Measurements from ENCODE around the gene ZKSCAN7.
"Not testable (repeated sequence)": the region's sequence is repeated elsewhere in the genome, so short reads cannot be mapped to it uniquely, and the experiment has no call there.

ZKSCAN7 gene

DNA sequence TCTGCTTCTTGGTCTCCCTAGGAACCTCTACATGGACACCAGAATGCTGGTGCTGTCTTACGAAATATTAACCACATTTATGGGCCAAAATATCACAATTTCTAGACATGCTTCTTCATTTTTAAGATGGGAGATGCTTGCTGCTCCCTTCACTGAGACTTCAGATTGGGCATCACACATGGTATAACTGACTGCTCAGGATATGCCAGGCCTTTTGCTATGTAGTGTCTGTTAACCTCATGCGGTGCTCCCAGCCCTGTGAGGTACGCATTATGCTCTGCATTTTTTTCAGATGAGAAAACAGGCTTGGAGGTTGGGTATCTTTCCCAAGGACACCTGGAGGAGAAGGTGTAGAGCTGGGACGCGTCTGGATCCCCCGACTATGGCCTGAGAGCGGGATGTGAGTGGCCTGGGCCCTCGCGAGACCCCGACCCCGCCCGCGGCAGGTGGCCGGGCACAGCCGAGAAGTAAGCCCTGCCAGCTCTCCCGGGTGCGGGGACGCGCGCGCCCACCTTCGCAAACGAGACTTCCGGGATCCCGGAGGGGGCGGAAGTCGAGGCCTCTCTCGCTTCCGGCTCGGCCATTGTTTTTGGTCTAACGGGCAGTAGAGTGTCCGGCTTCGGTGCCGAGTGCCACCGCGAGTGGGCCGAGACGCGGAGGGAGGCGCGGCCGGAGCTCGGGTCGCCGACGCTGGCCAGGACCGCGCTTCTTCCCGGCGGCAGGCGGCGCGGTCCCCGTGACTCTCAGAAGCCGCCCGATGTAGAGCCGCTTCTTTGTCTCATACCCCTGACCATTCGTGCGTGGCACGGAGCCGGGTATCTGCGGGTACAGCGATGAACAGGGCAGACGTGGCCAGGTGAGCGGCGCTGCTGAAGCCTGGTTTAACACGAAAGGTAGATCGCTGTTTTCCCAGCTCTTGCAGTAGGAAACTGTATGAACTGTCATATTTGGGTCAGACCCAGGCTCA lies at the start of gene ZKSCAN7:
ZKSCAN7 (plus strand) TSS at position 568 of the 967 bp plus-strand sequence. CDS start 1,855 bp downstream, outside the sequence.
- Mint-ChIP-seq H3K4me3 (peak within 1 kb of the TSS; percentile 84), H3K27me3 (ENCODE audit: low read depth) (no peaks in the 10 kb centered on the region), H3K4me1 (ENCODE audit: low read depth) (peaks cover 14% of the 10 kb centered on the region), H3K36me3 (ENCODE audit: low read depth) (peaks cover 7% of the 10 kb centered on the region), H3K9me3 (peaks cover 29% of the 10 kb centered on the region), H3K27ac (peak within 1 kb of the TSS; percentile 60)

DNA sequence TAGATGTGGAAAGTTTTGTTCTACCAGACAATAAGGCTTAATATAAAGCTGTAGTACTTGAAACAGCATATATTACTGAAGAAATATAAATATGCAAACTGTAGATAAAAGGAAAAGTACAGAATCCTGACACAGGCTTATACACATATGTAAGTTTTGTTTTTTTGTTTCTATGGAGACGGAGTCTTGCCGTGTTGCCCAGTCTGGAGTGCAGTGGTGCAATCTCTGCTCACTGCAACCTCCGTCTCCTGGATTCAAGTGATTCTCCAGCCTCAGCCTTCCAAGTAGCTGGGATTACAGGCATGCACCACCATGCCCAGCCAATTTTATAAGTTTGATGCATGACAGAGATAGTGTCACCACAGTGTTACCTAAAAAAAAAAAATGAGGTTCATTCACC lies 48.4 kb upstream of the ZKSCAN7 start:
- Mint-ChIP-seq H3K4me1 (ENCODE audit: low read depth) (peaks cover 27% of the 10 kb centered on the region), H3K36me3 (ENCODE audit: low read depth) (peaks cover 48% of the 10 kb centered on the region), H3K27me3 (ENCODE audit: low read depth) (no peaks in the 10 kb centered on the region), H3K4me3 (no peak overlapping the region), H3K9me3 (peaks cover 41% of the 10 kb centered on the region), H3K27ac (no peak overlapping the region)

DNA sequence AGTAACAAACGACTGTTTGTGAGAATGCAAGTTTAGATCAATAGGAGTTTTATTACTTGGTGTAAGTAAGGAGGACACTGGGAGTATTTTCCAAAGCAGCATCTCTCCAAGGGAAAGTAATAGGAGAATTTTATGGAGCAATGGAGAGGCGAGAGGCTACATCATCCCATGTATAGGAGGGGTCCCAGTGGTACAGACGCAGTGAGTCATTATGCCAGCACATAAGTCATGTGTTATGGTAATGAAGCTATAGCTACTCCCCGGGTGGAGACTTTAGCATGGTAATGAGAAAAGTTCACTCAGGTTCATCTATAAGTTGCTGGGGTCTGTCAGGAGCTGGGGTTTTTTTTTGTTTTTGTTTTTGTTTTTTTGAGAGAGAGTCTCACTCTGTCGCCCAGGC lies 48.0 kb upstream of the ZKSCAN7 start:
- Mint-ChIP-seq H3K27me3 (ENCODE audit: low read depth) (no peaks in the 10 kb centered on the region), H3K27ac (no peak overlapping the region), H3K4me1 (ENCODE audit: low read depth) (peaks cover 28% of the 10 kb centered on the region), H3K4me3 (no peak overlapping the region), H3K9me3 (peaks cover 37% of the 10 kb centered on the region), H3K36me3 (ENCODE audit: low read depth) (peaks cover 45% of the 10 kb centered on the region)

DNA sequence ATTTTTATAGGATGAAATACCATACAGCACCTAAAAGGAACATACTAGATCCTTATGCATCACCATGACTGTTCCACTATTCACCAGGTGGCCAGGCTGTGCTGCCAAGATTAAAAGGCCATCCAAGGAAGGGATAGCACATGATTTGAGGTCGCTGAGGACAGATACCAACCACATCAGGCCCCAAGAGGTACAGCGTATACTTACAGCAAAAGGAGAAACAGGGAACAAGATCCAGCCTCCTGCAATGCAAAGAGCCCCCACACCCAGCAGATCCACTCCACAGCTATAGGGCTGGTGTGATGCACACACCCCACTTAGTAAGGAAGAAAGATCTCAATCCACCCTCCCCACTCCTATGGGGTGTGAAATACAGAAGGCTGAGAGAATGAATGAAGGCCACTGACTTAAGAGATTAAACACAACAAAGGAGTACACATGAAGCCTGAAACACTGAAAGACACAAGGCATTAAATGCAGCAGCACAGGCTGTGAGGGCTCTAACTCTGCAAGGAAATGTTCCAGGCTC lies 45.5 kb upstream of the ZKSCAN7 start:
- peaks cover 25% of the 10 kb centered on the region for H3K36me3 Mint-ChIP-seq (ENCODE audit: low read depth)
- no peaks in the 10 kb centered on the region for H3K27me3 Mint-ChIP-seq (ENCODE audit: low read depth)
- H3K9me3 Mint-ChIP-seq: peaks cover 18% of the 10 kb centered on the region
- peak overlapping the region; percentile 96 for H3K4me3 Mint-ChIP-seq
- peaks cover 28% of the 10 kb centered on the region for H3K4me1 Mint-ChIP-seq (ENCODE audit: low read depth)
- peak overlapping the region; percentile 79 for H3K27ac Mint-ChIP-seq

GRCh38 chr3:44510000-44510368 lies 45.0 kb upstream of the ZKSCAN7 start:
- H3K4me1 Mint-ChIP-seq (ENCODE audit: low read depth): peaks cover 28% of the 10 kb centered on the region
- peaks cover 17% of the 10 kb centered on the region for H3K9me3 Mint-ChIP-seq
- H3K4me3 Mint-ChIP-seq: peak overlapping the region; percentile 96
- peaks cover 25% of the 10 kb centered on the region for H3K36me3 Mint-ChIP-seq (ENCODE audit: low read depth)
- H3K27ac Mint-ChIP-seq: peak overlapping the region; percentile 79
- no peaks in the 10 kb centered on the region for H3K27me3 Mint-ChIP-seq (ENCODE audit: low read depth)

DNA sequence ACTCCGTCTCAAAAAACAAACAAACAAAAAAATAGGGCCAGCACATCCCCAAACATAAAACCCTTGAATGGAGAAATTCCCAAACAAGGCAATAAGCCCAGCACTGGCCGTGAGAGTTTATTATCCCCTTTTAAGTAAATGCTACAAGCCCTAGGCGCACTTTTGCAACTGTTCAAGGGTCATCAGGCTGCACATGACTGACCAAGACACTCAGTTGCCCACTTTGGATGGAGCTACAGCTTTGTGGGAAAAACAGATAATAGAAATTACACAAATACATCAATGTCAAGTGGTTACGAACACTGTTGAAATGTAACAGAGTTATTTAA lies 43.8 kb upstream of the ZKSCAN7 start:
- peaks cover 5% of the 10 kb centered on the region for H3K9me3 Mint-ChIP-seq
- H3K4me1 Mint-ChIP-seq (ENCODE audit: low read depth): peaks cover 28% of the 10 kb centered on the region
- peak overlapping the region; percentile 81 for H3K27ac Mint-ChIP-seq
- peaks cover 13% of the 10 kb centered on the region for H3K36me3 Mint-ChIP-seq (ENCODE audit: low read depth)
- H3K27me3 Mint-ChIP-seq (ENCODE audit: low read depth): peaks cover 3% of the 10 kb centered on the region
- peak overlapping the region; percentile 96 for H3K4me3 Mint-ChIP-seq

GRCh38 chr3:44513513-44513912 lies 41.5 kb upstream of the ZKSCAN7 start:
- peaks cover 3% of the 10 kb centered on the region for H3K36me3 Mint-ChIP-seq (ENCODE audit: low read depth)
- peaks cover 23% of the 10 kb centered on the region for H3K4me1 Mint-ChIP-seq (ENCODE audit: low read depth)
- peaks cover 7% of the 10 kb centered on the region for H3K27me3 Mint-ChIP-seq (ENCODE audit: low read depth)
- H3K27ac Mint-ChIP-seq: no peak overlapping the region
- no peak overlapping the region for H3K4me3 Mint-ChIP-seq
- H3K9me3 Mint-ChIP-seq: no peaks in the 10 kb centered on the region

GRCh38 chr3:44516230-44516629 lies 38.8 kb upstream of the ZKSCAN7 start:
- no peaks in the 10 kb centered on the region for H3K36me3 Mint-ChIP-seq (ENCODE audit: low read depth)
- H3K27ac Mint-ChIP-seq: no peak overlapping the region
- H3K27me3 Mint-ChIP-seq (ENCODE audit: low read depth): peaks cover 16% of the 10 kb centered on the region
- peaks cover 7% of the 10 kb centered on the region for H3K4me1 Mint-ChIP-seq (ENCODE audit: low read depth)
- no peak overlapping the region for H3K4me3 Mint-ChIP-seq
- H3K9me3 Mint-ChIP-seq: no peaks in the 10 kb centered on the region

DNA sequence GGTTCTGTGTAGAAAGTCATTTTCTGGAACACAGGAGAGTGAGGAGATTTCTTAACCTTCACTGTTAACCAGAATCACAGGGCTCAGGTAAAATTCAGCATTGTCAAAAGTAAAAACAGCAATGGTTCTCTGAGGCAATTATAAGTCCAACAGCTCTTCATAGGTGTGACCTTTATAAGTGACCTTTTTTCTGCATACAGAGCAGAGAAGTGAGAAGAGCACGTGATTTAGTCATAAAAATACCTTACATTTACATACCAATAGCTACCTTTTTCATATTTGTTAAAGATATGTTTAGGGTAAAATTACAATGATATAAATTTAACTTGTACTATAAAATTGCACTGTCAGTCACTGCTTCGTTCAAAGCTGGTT lies 36.2 kb upstream of the ZKSCAN7 start:
- no peaks in the 10 kb centered on the region for H3K36me3 Mint-ChIP-seq (ENCODE audit: low read depth)
- H3K9me3 Mint-ChIP-seq: no peaks in the 10 kb centered on the region
- no peak overlapping the region for H3K27ac Mint-ChIP-seq
- H3K4me3 Mint-ChIP-seq: no peak overlapping the region
- peaks cover 3% of the 10 kb centered on the region for H3K4me1 Mint-ChIP-seq (ENCODE audit: low read depth)
- peaks cover 22% of the 10 kb centered on the region for H3K27me3 Mint-ChIP-seq (ENCODE audit: low read depth)

GRCh38 chr3:44521721-44522120 lies 33.3 kb upstream of the ZKSCAN7 start:
- Mint-ChIP-seq H3K9me3 (no peaks in the 10 kb centered on the region), H3K27ac (no peak overlapping the region), H3K4me3 (no peak overlapping the region), H3K36me3 (ENCODE audit: low read depth) (no peaks in the 10 kb centered on the region), H3K4me1 (ENCODE audit: low read depth) (peaks cover 3% of the 10 kb centered on the region), H3K27me3 (ENCODE audit: low read depth) (peaks cover 22% of the 10 kb centered on the region)

GRCh38 chr3:44522494-44522933 lies 32.5 kb upstream of the ZKSCAN7 start:
- peaks cover 22% of the 10 kb centered on the region for H3K27me3 Mint-ChIP-seq (ENCODE audit: low read depth)
- no peaks in the 10 kb centered on the region for H3K36me3 Mint-ChIP-seq (ENCODE audit: low read depth)
- H3K27ac Mint-ChIP-seq: no peak overlapping the region
- H3K4me3 Mint-ChIP-seq: no peak overlapping the region
- H3K9me3 Mint-ChIP-seq: no peaks in the 10 kb centered on the region
- peaks cover 3% of the 10 kb centered on the region for H3K4me1 Mint-ChIP-seq (ENCODE audit: low read depth)

DNA sequence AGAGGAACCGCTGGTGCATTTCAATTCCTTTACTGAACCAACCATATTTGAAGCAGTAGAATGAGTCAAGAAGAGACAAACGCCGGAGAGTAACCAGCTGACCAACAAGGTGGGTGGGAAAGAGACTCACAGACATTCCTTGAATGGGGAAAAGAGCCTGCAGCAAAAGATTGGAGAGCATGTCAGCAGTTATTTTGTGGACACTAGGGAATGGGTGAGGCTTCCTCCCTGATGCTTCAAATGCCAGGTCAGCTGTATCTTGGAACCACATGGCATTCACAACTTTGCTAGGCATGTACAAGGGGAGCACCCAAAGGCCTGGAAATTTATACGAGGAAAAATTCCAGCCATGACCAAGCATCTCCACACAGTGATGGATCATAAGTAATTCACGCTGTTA lies 29.9 kb upstream of the ZKSCAN7 start:
- H3K27me3 Mint-ChIP-seq (ENCODE audit: low read depth): peaks cover 24% of the 10 kb centered on the region

GRCh38 chr3:44529927-44530326 lies 25.1 kb upstream of the ZKSCAN7 start:
- H3K27ac Mint-ChIP-seq: no peak overlapping the region
- H3K4me3 Mint-ChIP-seq: no peak overlapping the region
- H3K36me3 Mint-ChIP-seq (ENCODE audit: low read depth): no peaks in the 10 kb centered on the region

More for the DNA sequence above, 29.9 kb upstream of the ZKSCAN7 start:
- no peaks in the 10 kb centered on the region for H3K4me1 Mint-ChIP-seq (ENCODE audit: low read depth)
- H3K4me3 Mint-ChIP-seq: no peak overlapping the region
- H3K36me3 Mint-ChIP-seq (ENCODE audit: low read depth): no peaks in the 10 kb centered on the region
- H3K27ac Mint-ChIP-seq: no peak overlapping the region
- H3K9me3 Mint-ChIP-seq: no peaks in the 10 kb centered on the region

DNA sequence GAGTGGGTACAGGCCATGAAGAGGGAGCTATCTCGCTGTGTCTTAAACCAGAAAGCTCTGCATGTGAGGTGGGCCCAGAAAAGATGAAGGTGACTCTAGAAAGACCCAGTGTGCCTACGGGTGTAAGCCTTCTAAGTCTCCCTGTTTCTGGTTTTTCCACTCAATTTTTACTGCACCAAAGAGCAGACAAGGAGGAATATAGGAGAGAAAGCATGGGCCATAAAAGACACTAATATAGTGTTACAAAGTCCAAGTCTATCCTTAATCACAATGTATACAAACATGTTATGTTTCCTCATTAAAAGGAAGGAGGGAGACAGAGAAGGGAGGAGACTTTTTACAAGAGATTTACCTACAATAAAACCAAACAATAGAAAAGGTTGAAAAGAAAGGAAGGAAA lies 24.1 kb upstream of the ZKSCAN7 start:
- peaks cover 12% of the 10 kb centered on the region for H3K27me3 Mint-ChIP-seq (ENCODE audit: low read depth)
- peaks cover 2% of the 10 kb centered on the region for H3K4me1 Mint-ChIP-seq (ENCODE audit: low read depth)
- no peaks in the 10 kb centered on the region for H3K9me3 Mint-ChIP-seq
- H3K36me3 Mint-ChIP-seq (ENCODE audit: low read depth): no peaks in the 10 kb centered on the region
- no peak overlapping the region for H3K27ac Mint-ChIP-seq
- no peak overlapping the region for H3K4me3 Mint-ChIP-seq

More at GRCh38 chr3:44529927-44530326, 25.1 kb upstream of the ZKSCAN7 start:
- Mint-ChIP-seq H3K4me1 (ENCODE audit: low read depth) (peaks cover 2% of the 10 kb centered on the region), H3K9me3 (no peaks in the 10 kb centered on the region), H3K27me3 (ENCODE audit: low read depth) (peaks cover 12% of the 10 kb centered on the region)

DNA sequence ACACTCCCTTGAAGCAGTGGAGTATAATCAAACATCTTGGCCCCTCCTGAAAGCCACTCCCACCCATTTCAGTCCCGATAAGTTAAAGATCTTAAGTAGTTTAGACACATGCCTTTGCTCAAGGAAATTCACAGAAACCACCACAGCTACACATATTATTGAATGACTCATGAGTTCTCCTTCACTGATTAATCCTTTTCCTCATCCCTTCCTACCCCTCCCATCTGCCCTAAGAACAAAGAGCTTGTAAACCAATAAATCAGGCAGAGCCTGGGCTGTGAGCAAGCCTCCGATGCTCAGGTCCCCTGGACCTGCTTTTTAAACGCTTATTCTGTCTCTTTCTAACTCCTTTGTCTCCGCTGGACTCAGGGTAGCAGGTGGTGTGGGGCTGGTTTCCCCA lies 20.3 kb upstream of the ZKSCAN7 start:
- H3K27me3 Mint-ChIP-seq (ENCODE audit: low read depth); H3K9me3 Mint-ChIP-seq; H3K4me3 Mint-ChIP-seq; H3K36me3 Mint-ChIP-seq (ENCODE audit: low read depth); H3K27ac Mint-ChIP-seq; H3K4me1 Mint-ChIP-seq (ENCODE audit: low read depth): not testable (repeated sequence)

All from T-helper 1 cell treated with Interleukin-12 subunit alpha and Interleukin-12 subunit beta and Interleukin-4 antibody, amounts not matched to agents 30 μg/mL and 1 μg/mL, for 36 hours (primary cell).